K562 (cell line): ENCODE data around the gene FBXO11. TPM values are rescaled to one million over a fixed set of nuclear protein-coding genes. Genes with fewer than 3 reads are reported as not detected.
"Not testable (repeated sequence)": the region's sequence is repeated elsewhere in the genome, so short reads cannot be mapped to it uniquely, and the experiment has no call there.

Experiments used
- ATAC-seq: fragments of 200-7000 bp; cut with Tn5 transposase; 3 replicates; pipeline ENCODE4 v1.9.1; 2020; ENCODE audit warnings: moderate library complexity
- BruUV-seq: library from RNA; stranded (reverse); fragments of 400-500 nt; replicated peaks from 2 replicates; lab custom pipeline; 2021; lab: Mats Ljungman, UMichigan
- CTCF ChIA-PET: fragments of 300-600 bp; formaldehyde crosslinking; extraction: SDS; loops from one replicate; lab custom pipeline; 2021; ENCODE audit warnings: low intra/inter-chr PET ratio; lab: Yijun Ruan, JAX
- POLR2A ChIA-PET: fragments of 300-600, 350-650 bp; sonication (Branson Sonifier 250); formaldehyde crosslinking; extraction: SDS; loops from one replicate; lab custom pipeline; 2021; ENCODE audit warnings: antibody characterized with exemption, inconsistent platforms; lab: Yijun Ruan, JAX
- DNase-seq, 4 experiments: peaks; one replicate each; pipeline versions ENCODE4 v3.0.0 to v3.0.0-alpha.2; 2011 to 2018; ENCODE audit warnings: low spot score in 3 of 4, mixed read lengths in 3 of 4; ENCODE audit errors: extremely low read depth in 1 of 4
- FAIRE-seq: peaks from 2 replicates; lab custom pipeline; 2011; peaks lifted over from hg19 to GRCh38; lab: Jason Lieb, UNC
- H2AFZ ChIP-seq: 2 replicates; pipeline ENCODE4 v1.6.0; 2011; ENCODE audit warnings: low read depth, low read length, control low read depth, inconsistent platforms
- H3K27ac ChIP-seq: fragments of 200-600 bp; 3 replicates; pipeline ENCODE4 v1.8.0; 2011; ENCODE audit warnings: low read depth, mild to moderate bottlenecking, control low read depth, inconsistent platforms, low read length, moderate library complexity, mixed read lengths; ENCODE audit errors: extremely low read depth
- H3K27me3 ChIP-seq, 2 experiments: fragments of 300-600 bp in 1 of 2; 2 replicates in 1 of 2; 3 replicates in 1 of 2; pipeline versions ENCODE4 v1.6.0 to v1.8.0; 2011; ENCODE audit warnings: inconsistent platforms in 2 of 2, low read length in 2 of 2, mild to moderate bottlenecking in 1 of 2, mixed read lengths in 1 of 2, moderate library complexity in 1 of 2; ENCODE audit not compliant: control insufficient read depth in 2 of 2, insufficient read depth in 2 of 2
- H3K36me3 ChIP-seq: fragments of 300-600 bp; 3 replicates; pipeline ENCODE4 v1.8.0; 2011; ENCODE audit warnings: mild to moderate bottlenecking, low read length, inconsistent platforms; ENCODE audit not compliant: control insufficient read depth, insufficient read depth
- H3K4me1 ChIP-seq, 2 experiments: fragments of 200-600 bp in 1 of 2; replicated peaks in 1 of 2; 2 replicates in 1 of 2; 3 replicates in 1 of 2; pipeline versions ENCODE4 v1.5.1 to v1.8.0; 2011; ENCODE audit warnings: inconsistent platforms in 2 of 2, low read length in 2 of 2, mild to moderate bottlenecking in 1 of 2, mixed read lengths in 1 of 2, moderate library complexity in 1 of 2; ENCODE audit not compliant: control insufficient read depth in 2 of 2, insufficient read depth in 2 of 2
- H3K4me2 ChIP-seq: 2 replicates; pipeline ENCODE4 v1.6.1; 2011; ENCODE audit warnings: low read length, control low read depth, inconsistent platforms, mixed read lengths; ENCODE audit not compliant: insufficient read depth
- H3K4me3 ChIP-seq: fragments of 200-600 bp; sonication (generic), shearing (Covaris generic); 2 replicates; pipeline ENCODE4 v1.5.1; 2016; ENCODE audit warnings: control low read depth, inconsistent platforms
- H3K79me2 ChIP-seq: fragments of 200-600 bp; 3 replicates; pipeline ENCODE4 v1.8.0; 2011; ENCODE audit warnings: low read length, inconsistent platforms; ENCODE audit not compliant: control insufficient read depth, insufficient read depth
- H3K9ac ChIP-seq, 2 experiments: 2 replicates each; pipeline versions ENCODE4 v1.6.0 to v1.6.1; 2011; ENCODE audit warnings: low read depth in 2 of 2, low read length in 2 of 2, control low read depth in 1 of 2, inconsistent platforms in 1 of 2, mild to moderate bottlenecking in 1 of 2, mixed read lengths in 1 of 2; ENCODE audit not compliant: insufficient read depth in 1 of 2
- H3K9me1 ChIP-seq: one replicate; pipeline ENCODE4 v1.6.0; 2011; ENCODE audit warnings: inconsistent platforms, mild to moderate bottlenecking, low read length, moderate library complexity; ENCODE audit not compliant: control insufficient read depth, insufficient read depth
- H3K9me3 ChIP-seq: replicated peaks from 2 replicates; pipeline ENCODE4 v1.5.1; 2011; ENCODE audit warnings: low read depth, low read length, inconsistent platforms; ENCODE audit not compliant: control insufficient read depth, insufficient read depth
- H4K20me1 ChIP-seq: replicated peaks from 2 replicates; pipeline ENCODE4 v1.6.1; 2011; ENCODE audit warnings: low read length, inconsistent platforms, mixed read lengths; ENCODE audit not compliant: control insufficient read depth, insufficient read depth
- MAFK ChIP-seq: IDR thresholded peaks from 2 replicates; pipeline ENCODE4 v1.6.1; 2011; ENCODE audit warnings: low read length, improper control_type of control experiment
- ZBTB7A ChIP-seq: IDR thresholded peaks from 2 replicates; pipeline ENCODE4 v1.6.1; 2011; ENCODE audit warnings: low read depth, mild to moderate bottlenecking, low read length, moderate library complexity, borderline replicate concordance; ENCODE audit not compliant: control insufficient read depth
- WGBS: fragments of 100-300 bp; shearing (Covaris generic); methylation state at CpG from one replicate; pipeline ENCODE4 v1.1.6; 2016; ENCODE audit warnings: low coverage, mixed read lengths; ENCODE audit not compliant: insufficient coverage; ENCODE audit errors: missing lambda C conversion rate; 5-methylcytosine and 5-hydroxymethylcytosine counted together
- in situ Hi-C: fragments of 300-500 bp; cut with MboI; formaldehyde crosslinking; loops from 4 replicates; pipeline ENCODE4 v1.15.0; 2018; ENCODE audit warnings: inconsistent platforms, mixed read lengths
- intact Hi-C: fragments of 100-400 bp; cut with micrococcal nuclease; formaldehyde crosslinking; loops from 2 replicates; pipeline ENCODE4 v1.14.2; 2022
- polyA plus RNA-seq, 8 experiments: library from polyadenylated mRNA; depleted of rRNA in 4 of 8; stranded (reverse) in 5 of 8; unstranded in 3 of 8; fragments of >200 nt; fragmentation: Nextera tagmentation in 2 of 8; fragmentation: Illumina TruSeq in 1 of 8; extraction: Ambion mirVana in 2 of 8; extraction: Trizol in 1 of 8; gene quantifications; 2 replicates each; pipeline versions ENCODE4 v1.2.1 to v1.2.3, GENCODE V29; 2011 to 2014; ENCODE audit warnings: inconsistent platforms in 1 of 8, missing spikeins in 1 of 8
- total RNA-seq, 7 experiments: library from RNA; depleted of rRNA in 6 of 7; stranded (reverse); fragments of >200 nt in 6 of 7; fragmentation: Illumina TruSeq in 2 of 7; extraction: Trizol in 2 of 7; gene quantifications; 2 replicates each; pipeline versions ENCODE4 v1.2.1 to v1.2.3, GENCODE V29; 2011 to 2021; ENCODE audit warnings: low replicate concordance in 1 of 7

Gene FBXO11
- total and polyA plus RNA-seq, 9 of the 15 experiments (the other 6 are each of a cell fraction or from before 2014, with no cell fraction given) = 8.8 to 44.5 (median 24.1) TPM

DNA sequence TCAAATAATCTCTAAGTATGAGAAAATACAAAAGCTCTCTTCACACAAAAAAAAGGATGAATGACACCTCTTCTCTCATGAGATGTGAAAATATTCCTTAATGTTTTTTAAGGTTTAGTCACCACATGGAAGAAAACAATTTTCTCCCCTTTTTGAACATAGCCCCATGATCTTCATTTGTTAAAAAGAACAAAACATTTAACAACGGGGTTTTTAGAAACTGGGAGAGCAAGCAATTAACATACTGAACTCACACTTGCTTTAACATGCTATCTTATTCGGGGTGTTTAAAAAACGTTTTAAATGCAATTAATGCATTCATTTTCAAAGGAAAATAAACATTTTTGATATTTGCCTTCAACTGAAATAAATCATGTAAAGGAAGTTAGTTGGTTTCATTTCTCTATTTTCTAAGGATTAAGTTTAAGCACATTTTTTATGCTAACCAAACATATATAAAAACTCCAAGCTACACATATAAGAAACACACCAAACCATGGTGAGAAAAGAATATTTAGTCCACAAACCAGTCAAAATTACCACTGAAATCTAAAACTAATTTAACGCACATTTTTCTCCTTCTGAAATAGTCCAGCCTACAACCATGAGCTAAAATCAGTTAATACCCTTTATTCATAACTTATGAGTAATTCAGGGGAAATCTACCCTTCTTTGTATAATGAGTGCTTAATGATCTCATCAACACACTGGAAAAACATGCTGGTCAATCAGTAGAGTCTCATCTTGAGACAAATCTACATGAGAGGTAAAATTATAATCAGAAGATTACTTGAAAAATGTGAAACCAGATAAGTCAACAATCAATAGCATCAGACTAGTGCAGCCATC is 8.2 kb downstream of the FBXO11 start (continued):
- no peak for TF ChIP-seq ZBTB7A
- no peak for TF ChIP-seq MAFK
- TF ChIP-seq, all 486 proteins: peak for 0

DNA sequence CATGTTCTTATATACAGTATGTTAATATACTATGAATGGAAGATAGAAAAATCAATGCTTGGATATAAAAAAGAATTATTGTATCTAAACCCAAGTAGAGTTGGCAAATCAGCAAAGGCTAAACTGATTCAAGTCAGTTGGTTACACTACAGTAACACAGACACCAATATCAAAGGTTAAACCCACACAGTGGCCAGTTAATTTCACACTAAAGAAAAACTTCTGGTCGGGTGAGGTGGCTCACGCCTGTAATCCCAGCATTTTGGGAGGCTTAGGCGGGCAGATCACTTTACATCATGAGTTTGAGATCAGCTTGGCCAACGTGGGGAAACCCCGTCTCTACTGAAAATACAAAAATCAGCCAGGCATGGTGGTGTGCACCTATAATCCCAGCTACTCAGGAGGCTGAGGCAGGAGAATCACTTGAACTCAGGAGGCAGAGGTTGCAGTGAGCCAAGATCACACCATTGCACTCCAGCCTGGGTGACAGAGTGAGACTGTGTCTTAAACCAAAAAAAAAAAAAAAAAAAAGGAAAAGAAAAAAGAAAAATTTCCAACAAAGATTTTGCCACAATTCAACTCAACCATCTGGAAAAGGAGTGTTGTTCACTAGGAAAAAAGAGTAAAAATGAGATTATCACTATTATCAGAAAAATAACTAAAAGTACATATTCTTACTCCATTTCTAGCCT is 9.0 kb downstream of the FBXO11 start:
- Histone ChIP-seq H3K36me3 (peaks cover 16% of the 10 kb centered on the region; the same call in 2 of the 3 replicates), H3K4me1 (peaks cover 16 to 40% of the 10 kb centered on the region in 2 experiments), H3K79me2 (peaks cover 99% of the 10 kb centered on the region), H4K20me1 (peaks cover 15% of the 10 kb centered on the region; the same call in 1 of the 2 replicates)
- H3K9me1 ChIP-seq, H3K27ac ChIP-seq, intact Hi-C loops, in situ Hi-C loops, DNase-seq, H3K27me3 ChIP-seq, H3K4me2 ChIP-seq, H3K4me3 ChIP-seq, H3K9me3 ChIP-seq, H2AFZ ChIP-seq, CTCF ChIA-PET, H3K9ac ChIP-seq, BruUV-seq, FAIRE-seq: not testable (repeated sequence)
- POLR2A ChIA-PET = interaction anchor here (2.5 kb wide), 1 partner anchor 9 kb away, joined by 12 read pairs; the partner anchor contains the start of gene FBXO11
- WGBS = 74% methylated on average over 5 of the region's 5 CpGs
- ATAC-seq = peak; percentile 8; the same call in 2 of the 3 replicates
